Activated naive CD8-positive, alpha-beta T cell treated with anti-CD3 and anti-CD28 coated beads for 36 hours (primary cell): ENCODE measurements around the gene SYCE1. TPM values are rescaled to one million over a fixed set of nuclear protein-coding genes. Genes with fewer than 3 reads are reported as not detected.
"Not testable (repeated sequence)": the region's sequence is repeated elsewhere in the genome, so short reads cannot be mapped to it uniquely, and the experiment has no call there.

Experiments
- DNase-seq: peaks from one replicate; pipeline ENCODE4 v3.0.0; 2021
- H3K27ac Mint-ChIP-seq: one replicate; pipeline ENCODE4 v1.8.0; 2022; ENCODE audit warnings: mild to moderate bottlenecking, moderate library complexity, mixed read lengths
- H3K27me3 Mint-ChIP-seq: one replicate; pipeline ENCODE4 v1.8.0; 2022; ENCODE audit warnings: mild to moderate bottlenecking, mixed read lengths
- H3K36me3 Mint-ChIP-seq: one replicate; pipeline ENCODE4 v1.8.0; 2021; ENCODE audit warnings: mild to moderate bottlenecking, mixed read lengths
- H3K4me1 Mint-ChIP-seq: one replicate; pipeline ENCODE4 v1.8.0; 2021; ENCODE audit warnings: mixed read lengths
- H3K4me3 Mint-ChIP-seq: one replicate; pipeline ENCODE4 v1.8.0; 2022; ENCODE audit warnings: mild to moderate bottlenecking, moderate library complexity, mixed read lengths
- H3K9me3 Mint-ChIP-seq: one replicate; pipeline ENCODE4 v1.8.0; 2022; ENCODE audit warnings: mixed read lengths
- total RNA-seq, 2 experiments: library from RNA; stranded (reverse); gene quantifications; one replicate each; pipeline ENCODE4 v1.2.3, GENCODE V29; 2021

SYCE1 gene
- total RNA-seq, 2 experiments from 2014 or later = 1.4 to 1.6 TPM

GRCh38 chr10:133568831-133569527 lies 3.6 kb upstream of the SYCE1 start:
- H3K4me1 Mint-ChIP-seq = not testable (repeated sequence)

DNA sequence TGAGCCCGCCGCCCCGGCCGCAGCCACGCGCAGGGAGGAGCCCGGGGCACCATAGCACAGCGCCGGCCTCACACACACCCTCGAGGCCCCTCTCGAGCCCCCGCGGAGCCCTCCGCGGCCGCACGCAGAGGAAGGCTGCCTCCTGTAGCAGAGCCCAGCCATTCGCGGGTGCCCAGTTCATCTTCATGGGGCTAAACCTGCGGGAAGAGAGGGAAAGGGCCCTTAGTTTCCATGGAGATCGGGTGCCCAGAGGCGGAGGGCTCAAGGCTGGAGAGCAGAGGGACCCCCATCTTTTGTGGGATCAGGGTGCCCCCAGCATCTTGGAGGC lies 2.9 kb upstream of the SYCE1 start:
- Mint-ChIP-seq H3K4me3 (no peak overlapping the region), H3K27me3 (peaks cover 21% of the 10 kb centered on the region), H3K4me1 (no peaks in the 10 kb centered on the region), H3K27ac (no peak overlapping the region), H3K9me3 (peaks cover 12% of the 10 kb centered on the region), H3K36me3 (peaks cover under 1% of the 10 kb centered on the region)
- DNase-seq = no peak

More at GRCh38 chr10:133568831-133569527, 3.6 kb upstream of the SYCE1 start:
- H3K4me3 Mint-ChIP-seq, DNase-seq, H3K36me3 Mint-ChIP-seq, H3K27ac Mint-ChIP-seq: not testable (repeated sequence)
- H3K9me3 Mint-ChIP-seq = peaks cover 16% of the 10 kb centered on the region
- H3K27me3 Mint-ChIP-seq = peaks cover 25% of the 10 kb centered on the region

- H3K27ac Mint-ChIP-seq = no peak overlapping the region
- H3K9me3 Mint-ChIP-seq = peaks cover 8% of the 10 kb centered on the region
- H3K36me3 Mint-ChIP-seq = no peaks in the 10 kb centered on the region
- H3K27me3 Mint-ChIP-seq = peaks cover 21% of the 10 kb centered on the region
- no peak overlapping the region for H3K4me3 Mint-ChIP-seq
- no peak for DNase-seq
- no peaks in the 10 kb centered on the region for H3K4me1 Mint-ChIP-seq
Measured at GRCh38 chr10:133567609-133568286, 2.4 kb upstream of the SYCE1 start.

DNA sequence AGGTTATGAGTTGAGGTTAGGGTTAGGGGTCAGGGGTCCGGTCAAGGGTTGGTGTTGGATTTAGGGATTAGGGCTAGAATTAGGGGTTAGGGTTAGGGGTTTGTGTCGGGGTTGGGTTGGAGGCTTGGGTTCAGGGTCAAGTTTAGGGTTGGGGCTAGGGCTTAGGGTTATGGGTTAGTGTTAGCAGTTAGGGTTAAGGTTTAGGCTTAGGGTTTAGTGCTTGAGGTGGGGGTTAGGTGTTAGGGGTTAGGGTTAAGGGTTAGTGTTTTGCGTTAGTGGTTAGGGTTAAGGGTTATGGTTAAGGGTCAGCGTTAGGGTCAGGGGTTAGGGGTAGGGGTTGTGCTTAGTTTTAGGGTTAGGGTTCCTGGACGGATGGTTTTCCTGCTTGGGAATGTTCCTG lies 1.7 kb upstream of the SYCE1 start:
- Mint-ChIP-seq H3K27me3 (peaks cover 21% of the 10 kb centered on the region), H3K4me1 (no peaks in the 10 kb centered on the region), H3K27ac (no peak overlapping the region), H3K9me3 (peaks cover 8% of the 10 kb centered on the region), H3K4me3 (no peak overlapping the region), H3K36me3 (no peaks in the 10 kb centered on the region)
- no peak for DNase-seq

DNA sequence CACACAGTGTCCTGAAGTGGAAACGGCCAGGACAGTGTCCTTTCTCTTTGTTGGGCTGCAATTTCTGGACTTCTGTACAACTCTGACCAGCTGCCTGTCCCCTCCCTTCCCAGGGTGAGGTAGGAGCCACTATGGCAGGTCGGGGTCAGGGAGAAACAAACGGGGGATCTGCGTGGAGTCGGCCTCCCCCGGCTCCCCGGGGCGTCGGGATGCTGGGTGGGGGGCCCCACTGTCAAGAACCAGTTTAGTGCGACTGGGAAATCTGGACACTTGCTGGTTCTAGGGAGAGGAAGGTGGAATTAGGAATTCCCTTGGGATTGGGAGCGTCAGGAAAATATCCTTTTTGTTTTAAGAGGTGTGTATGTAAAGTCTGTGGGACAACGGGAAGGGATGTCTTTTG lies 567 bp downstream of the SYCE1 start:
- Mint-ChIP-seq H3K4me1 (peaks cover 2% of the 10 kb centered on the region), H3K9me3 (peaks cover 8% of the 10 kb centered on the region), H3K36me3 (no peaks in the 10 kb centered on the region), H3K4me3 (peak overlapping the region; percentile 44), H3K27ac (no peak overlapping the region), H3K27me3 (peaks cover 21% of the 10 kb centered on the region)
- no peak for DNase-seq

DNA sequence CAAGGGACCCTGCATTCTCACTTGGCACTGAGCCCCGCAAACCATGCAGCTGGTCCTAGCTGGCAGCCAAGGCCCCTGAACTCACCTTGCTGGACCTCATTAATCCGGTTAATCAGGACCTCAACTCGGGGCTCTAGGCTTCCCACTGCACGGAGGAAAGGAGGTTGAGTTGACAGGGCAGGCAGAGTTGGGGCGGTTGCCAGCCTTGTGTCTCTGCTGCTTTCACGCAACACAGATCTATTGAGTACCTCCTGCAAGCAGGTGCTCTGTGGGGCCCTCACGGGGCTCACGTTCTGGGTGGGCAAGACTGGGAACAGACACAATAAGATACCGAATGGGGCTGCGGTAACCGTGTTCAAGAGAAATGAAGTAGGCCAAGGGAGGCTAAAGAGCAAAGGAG lies 6.2 kb downstream of the SYCE1 start:
- no peaks in the 10 kb centered on the region for H3K9me3 Mint-ChIP-seq
- peaks cover 2% of the 10 kb centered on the region for H3K4me1 Mint-ChIP-seq
- no peak for DNase-seq
- peaks cover 4% of the 10 kb centered on the region for H3K27me3 Mint-ChIP-seq
- no peak overlapping the region for H3K27ac Mint-ChIP-seq
- no peak overlapping the region for H3K4me3 Mint-ChIP-seq
- H3K36me3 Mint-ChIP-seq = no peaks in the 10 kb centered on the region

DNA sequence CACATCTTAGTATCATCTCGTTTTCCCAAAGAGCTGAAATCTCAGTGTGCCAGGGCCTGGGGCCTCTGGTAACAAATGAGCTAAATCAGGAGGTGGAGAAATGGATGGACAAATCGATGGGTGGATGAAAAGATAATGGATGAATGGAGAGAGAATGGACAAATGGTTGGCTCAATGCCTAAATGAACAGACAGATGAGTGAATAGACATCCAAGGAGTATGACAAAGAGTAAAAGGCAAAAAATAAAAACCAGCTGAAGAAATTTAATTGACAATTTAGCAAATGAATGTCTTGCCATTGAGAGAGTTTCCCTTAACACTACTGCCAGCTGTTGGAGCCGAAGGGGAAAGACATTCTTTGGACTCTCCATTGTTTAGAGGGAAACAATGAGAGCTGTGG lies 8.0 kb downstream of the SYCE1 start:
- Mint-ChIP-seq H3K36me3 (no peaks in the 10 kb centered on the region), H3K9me3 (no peaks in the 10 kb centered on the region), H3K27me3 (peaks cover 4% of the 10 kb centered on the region), H3K4me1 (peaks cover 2% of the 10 kb centered on the region), H3K27ac (no peak overlapping the region), H3K4me3 (no peak overlapping the region)
- DNase-seq = no peak

- Mint-ChIP-seq H3K27ac (no peak overlapping the region), H3K36me3 (no peaks in the 10 kb centered on the region), H3K9me3 (no peaks in the 10 kb centered on the region), H3K27me3 (peaks cover 5% of the 10 kb centered on the region), H3K4me3 (no peak overlapping the region), H3K4me1 (no peaks in the 10 kb centered on the region)
- DNase-seq = no peak
Measured at GRCh38 chr10:133555521-133555920, 9.9 kb downstream of the SYCE1 start.

GRCh38 chr10:133554600-133554999 lies 10.8 kb downstream of the SYCE1 start:
- DNase-seq = no peak
- H3K9me3 Mint-ChIP-seq = no peaks in the 10 kb centered on the region
- no peak overlapping the region for H3K4me3 Mint-ChIP-seq
- H3K27ac Mint-ChIP-seq = no peak overlapping the region
- H3K36me3 Mint-ChIP-seq = no peaks in the 10 kb centered on the region
- no peaks in the 10 kb centered on the region for H3K4me1 Mint-ChIP-seq
- peaks cover 13% of the 10 kb centered on the region for H3K27me3 Mint-ChIP-seq

- no peak for DNase-seq
- H3K4me1 Mint-ChIP-seq = no peaks in the 10 kb centered on the region
- H3K27ac Mint-ChIP-seq = no peak overlapping the region
- H3K9me3 Mint-ChIP-seq = peaks cover 11% of the 10 kb centered on the region
- H3K27me3 Mint-ChIP-seq = peaks cover 23% of the 10 kb centered on the region
- H3K4me3 Mint-ChIP-seq = no peak overlapping the region
- peaks cover 5% of the 10 kb centered on the region for H3K36me3 Mint-ChIP-seq
Measured at GRCh38 chr10:133544506-133544905, 20.9 kb downstream of the SYCE1 start.

GRCh38 chr10:133541441-133541975 lies 23.9 kb downstream of the SYCE1 start:
- not testable (repeated sequence) for DNase-seq, H3K36me3 Mint-ChIP-seq, H3K4me1 Mint-ChIP-seq, H3K27ac Mint-ChIP-seq, H3K4me3 Mint-ChIP-seq, H3K27me3 Mint-ChIP-seq, H3K9me3 Mint-ChIP-seq

DNA sequence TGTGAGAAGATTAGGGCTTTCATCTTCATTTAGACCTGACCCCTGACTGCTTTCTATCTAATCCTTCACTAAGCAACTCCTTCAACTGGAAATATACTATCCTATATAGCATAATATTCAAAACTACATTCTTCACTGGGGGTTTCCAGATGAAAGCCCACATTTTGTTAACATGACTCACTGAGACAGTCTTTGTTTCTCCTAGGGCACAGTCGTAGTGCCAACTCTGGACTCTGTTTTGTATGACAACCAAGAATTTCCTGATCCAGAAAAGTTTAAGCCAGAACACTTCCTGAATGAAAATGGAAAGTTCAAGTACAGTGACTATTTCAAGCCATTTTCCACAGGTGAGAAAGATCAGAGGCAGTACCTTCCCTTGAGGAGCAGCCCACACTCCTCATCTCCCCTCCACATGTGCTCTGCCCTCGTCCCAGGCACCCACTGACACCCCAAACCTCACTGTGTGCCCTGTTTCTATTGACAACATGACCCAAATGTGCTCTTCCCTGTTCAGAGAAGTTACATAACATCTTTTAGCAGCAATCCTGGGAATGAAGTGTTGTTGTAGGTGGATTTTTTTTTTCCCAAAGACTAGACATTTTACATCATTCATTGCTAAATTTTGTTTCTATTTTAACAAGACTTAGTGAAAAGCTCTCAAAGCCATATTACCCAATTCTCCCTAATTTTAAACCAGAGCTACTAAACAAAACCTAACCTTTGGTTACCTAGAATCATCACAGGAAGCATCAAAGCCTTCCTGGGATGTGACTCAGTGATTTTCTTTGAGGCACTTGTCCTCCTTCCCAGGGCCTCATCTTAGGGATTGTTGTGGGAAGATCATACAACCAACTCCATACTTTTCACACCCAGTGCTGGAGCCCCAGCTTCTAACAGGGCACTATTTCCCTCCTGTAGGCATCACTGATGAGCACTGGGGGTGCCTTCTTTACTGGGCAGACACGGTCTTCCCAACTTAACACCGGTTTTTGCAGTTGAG lies 27.5 kb downstream of the SYCE1 start:
- Mint-ChIP-seq H3K4me1 (peaks cover 2% of the 10 kb centered on the region), H3K27ac (no peak overlapping the region), H3K9me3 (no peaks in the 10 kb centered on the region), H3K27me3 (peaks cover 5% of the 10 kb centered on the region), H3K4me3 (no peak overlapping the region), H3K36me3 (no peaks in the 10 kb centered on the region)
- no peak for DNase-seq

DNA sequence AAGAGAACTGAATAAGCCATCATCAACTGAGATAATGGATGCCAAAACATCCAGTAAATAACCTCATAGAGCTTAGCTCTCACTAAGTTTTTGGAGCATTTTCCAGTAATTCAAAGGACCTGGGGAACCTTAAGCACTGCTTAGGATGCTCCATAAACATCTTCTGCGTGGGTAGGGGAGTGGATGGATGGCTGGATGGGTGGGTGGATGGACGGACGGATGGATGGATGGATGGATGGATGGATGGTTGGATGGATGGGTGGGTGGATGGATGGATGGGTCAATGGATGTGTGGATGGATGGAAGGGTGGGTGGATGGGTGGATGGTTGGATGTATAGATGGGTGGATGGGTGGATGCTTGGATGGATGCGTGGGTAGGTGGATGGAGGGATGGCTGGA lies 29.2 kb downstream of the SYCE1 start:
- Mint-ChIP-seq H3K27ac (no peak overlapping the region), H3K4me1 (peaks cover 2% of the 10 kb centered on the region), H3K4me3 (no peak overlapping the region), H3K9me3 (no peaks in the 10 kb centered on the region), H3K36me3 (no peaks in the 10 kb centered on the region), H3K27me3 (peaks cover 12% of the 10 kb centered on the region)
- no peak for DNase-seq

- no peak overlapping the region for H3K27ac Mint-ChIP-seq
- DNase-seq = no peak
- H3K36me3 Mint-ChIP-seq = no peaks in the 10 kb centered on the region
- no peaks in the 10 kb centered on the region for H3K9me3 Mint-ChIP-seq
- peaks cover 7% of the 10 kb centered on the region for H3K4me1 Mint-ChIP-seq
- H3K27me3 Mint-ChIP-seq = peaks cover 30% of the 10 kb centered on the region
- no peak overlapping the region for H3K4me3 Mint-ChIP-seq
Measured at GRCh38 chr10:133534417-133534816, 31.0 kb downstream of the SYCE1 start.

DNA sequence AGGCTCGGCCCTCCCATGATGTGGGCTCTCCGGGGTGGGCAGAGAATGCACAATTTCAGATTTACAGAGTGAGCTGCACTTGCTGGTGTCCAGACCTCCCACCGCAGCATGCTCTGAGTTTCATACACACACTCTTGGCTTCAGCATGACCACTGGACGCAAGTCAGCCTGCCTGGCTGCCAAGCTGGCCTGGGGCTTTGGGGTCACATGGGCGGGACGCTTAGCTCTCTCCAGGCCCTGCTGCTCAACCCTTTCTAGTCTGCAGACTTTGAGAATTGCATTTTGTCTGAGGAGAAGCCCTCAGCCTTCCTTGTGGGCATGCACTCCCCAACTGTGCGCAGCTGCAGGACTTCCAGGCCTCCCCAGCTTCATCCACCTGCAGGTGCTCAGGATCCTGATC lies 32.5 kb downstream of the SYCE1 start:
- Mint-ChIP-seq H3K4me1 (peaks cover 16% of the 10 kb centered on the region), H3K27ac (no peak overlapping the region), H3K27me3 (peaks cover 46% of the 10 kb centered on the region), H3K9me3 (no peaks in the 10 kb centered on the region), H3K36me3 (no peaks in the 10 kb centered on the region), H3K4me3 (no peak overlapping the region)
- no peak for DNase-seq
